Measurements from ENCODE around the gene SNORC. TPM values are rescaled to one million over a fixed set of nuclear protein-coding genes. Genes with fewer than 3 reads are reported as not detected.

SNORC gene
- total and polyA plus RNA-seq, 2 of the 13 experiments (the other 11 are each of a cell fraction or from before 2014, with no cell fraction given): 59.1 to 86.1 TPM

GRCh38 chr2:232833830-232834229 lies 36.2 kb upstream of the SNORC start:
- Histone ChIP-seq H3K27me3 (ENCODE audit: control insufficient read depth in 1 of 2, insufficient read depth in 2 of 2, low read length in 2 of 2) (no peaks in the 10 kb centered on the region), H3K9me3 (ENCODE audit: low read length) (no peaks in the 10 kb centered on the region), H3K36me3 (replicated peaks in 1 of 2; ENCODE audit: control insufficient read depth in 1 of 2, insufficient read depth in 2 of 2, low read length in 2 of 2) (peaks cover 48 to 82% of the 10 kb centered on the region in 2 experiments), H3K27ac (ENCODE audit: extremely low read length, insufficient read depth, low read length) (no peak overlapping the region), H2AFZ (ENCODE audit: low read length) (no peak overlapping the region), H3K9ac (ENCODE audit: insufficient read depth, low read depth, low read length) (no peak overlapping the region), H3K4me1 (ENCODE audit: insufficient read depth, low read length) (peaks cover 13% of the 10 kb centered on the region), H4K20me1 (ENCODE audit: insufficient read depth, low read length) (no peaks in the 10 kb centered on the region), H3K4me3 (replicated peaks in 1 of 3; ENCODE audit: insufficient read depth in 1 of 3, low read depth in 2 of 3, low read length in 3 of 3) (no peak overlapping the region), H3K4me2 (ENCODE audit: low read depth, low read length) (no peak overlapping the region), H3K79me2 (ENCODE audit: insufficient read depth, low read length) (no peaks in the 10 kb centered on the region)
- ATAC-seq: no peak
- 100% methylated on average over 1 of the region's 1 CpG for WGBS (ENCODE audit: low lambda C conversion rate)
- no peak for DNase-seq (ENCODE audit: low spot score)
- TF ChIP-seq ZBED4 (CRISPR knock-in tag; IDR thresholded peaks at IDR 0.05; ENCODE audit: borderline replicate concordance): no peak
- TF ChIP-seq ZFP36L2 (CRISPR knock-in tag; IDR thresholded peaks at IDR 0.05): no peak
- TF ChIP-seq PLSCR1 (CRISPR knock-in tag; IDR thresholded peaks at IDR 0.05; ENCODE audit: borderline replicate concordance): no peak
- TF ChIP-seq CREB3 (CRISPR knock-in tag; IDR thresholded peaks at IDR 0.05): no peak
- TF ChIP-seq THYN1 (CRISPR knock-in tag; IDR thresholded peaks at IDR 0.05; ENCODE audit: borderline replicate concordance, low read depth): no peak
- no peak for TF ChIP-seq ZNF564 (CRISPR knock-in tag; IDR thresholded peaks at IDR 0.05)
- TF ChIP-seq MXI1 (IDR thresholded peaks at IDR 0.05; ENCODE audit: borderline replicate concordance, low read depth, low read length): no peak
- TF ChIP-seq ZNF512B (CRISPR knock-in tag; IDR thresholded peaks at IDR 0.05; ENCODE audit: borderline replicate concordance): no peak
- TF ChIP-seq KDM1A (CRISPR knock-in tag; IDR thresholded peaks at IDR 0.05): no peak
- intact Hi-C loops (cut with micrococcal nuclease; ENCODE audit: unreplicated experiment) (no loop called here), in situ Hi-C loops (cut with HindIII; ENCODE audit: extremely low pct_ligation_motif_present, low pct_unique_long_range_greater_than_20kb) (no loop called here)
- no TSS peak for BruUV-seq (replicated peaks)
- ChIA-PET CTCF (ENCODE audit: low intra/inter-chr PET ratio, low total read pairs) (no interaction called here), POLR2A (no interaction called here)
- no peak for FAIRE-seq
